HG03460 (cell line): ENCODE results near the gene MATR3.
"Not testable (repeated sequence)": the region's sequence is repeated elsewhere in the genome, so short reads cannot be mapped to it uniquely, and the experiment has no call there.

Experiments
- ATAC-seq: cut with Tn5 transposase; IDR thresholded peaks from one replicate; pipeline ENCODE4 v1.9.1; 2021; ENCODE audit not compliant: unreplicated experiment

Gene MATR3

GRCh38 chr5:139296862-139297326 is 3.4 kb downstream of the MATR3 start:
- ATAC-seq: no peak

DNA sequence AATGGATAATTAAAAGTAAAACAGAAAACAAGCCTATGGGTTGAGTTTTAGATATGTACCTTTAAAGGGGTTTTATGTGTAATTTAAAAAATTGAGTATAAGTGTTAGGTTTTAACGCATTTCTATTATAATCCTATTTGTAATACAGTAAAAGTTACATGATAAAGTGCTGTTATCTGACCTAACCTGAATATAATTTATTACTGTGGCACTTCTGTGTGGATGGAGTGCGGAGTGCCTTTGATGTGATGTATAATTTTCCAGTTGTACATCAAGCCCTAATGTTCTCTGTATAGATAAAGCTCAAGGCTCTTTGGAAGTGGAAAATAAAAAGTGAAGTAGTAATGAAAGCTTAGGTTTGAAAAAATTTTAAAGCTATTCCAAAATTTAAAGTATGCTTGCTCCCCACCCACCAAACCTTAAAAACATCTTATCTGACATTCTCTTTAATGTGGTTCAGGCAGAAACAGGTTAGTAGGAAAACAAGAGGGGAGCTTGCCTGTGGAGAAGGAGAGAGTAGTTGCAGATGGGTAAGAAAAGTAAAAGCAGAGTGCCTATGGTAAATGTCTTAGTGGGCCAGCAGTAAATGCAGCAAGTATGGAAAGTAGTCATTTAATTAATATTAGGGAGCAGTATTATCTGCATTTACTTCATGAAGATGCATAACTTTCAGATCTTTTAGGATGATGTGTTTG is 4.0 kb downstream of the MATR3 start:
- no peak for ATAC-seq

DNA sequence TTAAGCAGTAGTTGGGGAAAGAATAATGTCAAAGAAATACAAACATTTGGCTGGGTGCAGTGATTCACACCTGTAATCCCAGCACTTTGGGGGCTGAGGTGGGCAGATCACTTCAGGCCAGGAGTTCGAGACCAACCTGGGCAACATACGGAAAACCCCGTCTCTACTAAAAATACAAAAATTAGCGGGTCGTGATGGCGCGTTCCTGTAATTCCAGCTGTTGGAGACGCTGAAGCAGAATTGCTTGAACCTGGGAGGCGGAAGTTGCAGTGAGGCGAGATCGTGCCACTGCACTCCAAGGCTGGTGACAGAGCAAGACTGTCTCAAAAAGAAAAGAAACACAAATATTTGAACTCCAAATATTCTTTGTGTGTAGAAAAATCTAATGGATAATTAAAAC is 4.7 kb downstream of the MATR3 start:
- no peak for ATAC-seq

DNA sequence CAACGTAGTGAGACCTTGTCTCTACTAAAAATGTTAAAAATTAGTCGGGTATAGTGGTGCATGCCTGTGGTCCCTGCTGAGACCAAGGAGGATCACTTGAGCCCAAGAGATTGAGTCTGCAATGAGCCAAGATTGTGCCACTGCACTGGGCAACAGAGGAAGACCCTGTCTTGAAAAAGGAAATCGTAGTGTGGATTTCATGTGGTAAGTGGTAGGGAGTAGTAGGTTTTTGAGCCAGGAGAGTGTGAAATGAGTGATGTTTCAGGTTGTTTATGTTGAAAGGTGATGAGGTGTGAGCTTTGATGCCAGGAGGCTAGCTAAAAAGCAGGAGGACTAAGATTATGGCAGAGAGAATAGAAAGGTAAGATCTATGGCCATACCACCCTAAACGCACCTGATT is 5.9 kb downstream of the MATR3 start:
- ATAC-seq: no peak

DNA sequence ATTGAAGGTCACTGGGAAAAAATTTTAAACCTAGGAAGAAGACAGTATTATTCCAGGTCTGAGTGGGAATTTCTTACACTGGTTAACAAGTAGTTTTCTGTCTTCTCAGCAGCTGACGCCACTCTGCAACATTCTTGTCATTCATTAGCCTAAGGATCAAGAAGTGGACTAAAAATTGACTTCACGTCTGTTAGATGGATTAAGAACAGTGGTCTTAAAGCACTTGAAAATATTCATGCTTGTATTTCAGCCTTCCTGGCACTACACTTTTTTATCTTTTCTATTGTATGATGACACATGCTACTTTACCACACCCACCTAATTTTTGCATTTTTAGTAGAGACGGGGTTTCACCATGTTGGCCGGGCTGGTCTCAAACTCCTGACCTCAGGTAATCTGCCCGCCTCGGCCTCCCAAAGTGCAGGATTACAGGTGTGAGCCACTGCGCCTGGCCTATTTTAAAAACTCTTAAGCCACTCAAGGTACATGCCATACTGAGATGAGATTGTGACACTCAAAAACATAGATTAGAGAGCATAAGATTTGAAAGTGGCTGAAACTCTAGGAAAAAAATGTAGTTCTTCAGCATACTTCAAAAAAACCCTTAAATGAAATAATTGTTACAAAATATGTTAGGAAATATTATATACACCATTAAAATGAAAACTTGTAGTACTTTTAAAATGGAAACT is 8.4 kb downstream of the MATR3 start:
- ATAC-seq: no peak

- ATAC-seq: no peak
These were observed 11.1 kb downstream of the MATR3 start for GRCh38 chr5:139304391-139305324.

DNA sequence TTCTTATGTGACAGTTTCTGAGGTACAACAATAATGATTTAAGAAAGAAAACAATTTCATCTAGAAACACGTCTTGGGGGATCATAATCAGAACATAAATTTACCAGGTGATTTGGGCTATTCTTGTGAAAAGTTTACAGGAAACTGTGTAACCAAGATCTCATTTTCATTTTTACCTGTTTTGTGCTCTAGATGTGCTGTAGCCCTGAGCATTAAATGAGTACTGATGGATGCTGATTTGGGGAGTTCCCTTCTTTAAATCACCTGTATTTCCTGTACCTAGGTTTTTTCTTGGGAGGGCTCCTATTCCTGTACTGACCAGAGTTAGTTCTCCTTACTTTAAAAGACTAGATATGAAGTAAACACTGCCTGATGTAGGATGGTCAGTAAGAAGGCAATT is 12.7 kb downstream of the MATR3 start:
- no peak for ATAC-seq

DNA sequence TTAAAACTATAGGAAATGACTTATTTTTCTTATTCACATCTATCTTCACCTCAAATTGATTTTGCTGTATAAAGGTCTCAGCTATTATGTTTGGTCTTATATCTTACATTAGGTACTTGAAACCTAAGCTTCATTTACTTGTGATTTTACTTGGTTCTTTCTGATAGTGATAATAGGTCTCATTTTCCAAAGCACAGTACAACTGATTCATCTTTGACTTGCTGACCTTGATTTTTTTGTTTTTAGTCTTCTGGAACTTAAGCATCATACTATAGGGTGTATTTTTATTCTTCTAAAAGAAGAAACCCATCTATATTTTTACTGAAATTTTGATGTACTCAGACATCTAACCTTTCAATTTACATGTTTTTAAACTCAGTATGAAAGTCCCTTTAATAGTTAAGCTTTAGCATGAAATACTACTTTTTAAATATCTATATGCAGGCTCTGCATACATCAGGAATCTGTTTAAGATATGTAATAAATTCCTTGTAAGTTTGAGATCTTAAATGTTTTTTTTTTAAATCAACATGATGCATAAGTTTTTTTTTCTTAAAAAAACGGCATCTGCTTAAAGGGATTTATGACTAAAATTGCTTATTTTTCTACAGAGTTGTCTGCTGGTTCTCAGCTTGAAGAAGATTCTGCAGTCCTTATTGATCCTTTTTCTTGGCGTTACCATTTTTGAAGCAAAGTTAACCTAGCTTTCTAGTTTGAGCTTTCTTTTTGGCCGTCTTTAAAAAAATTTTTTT is 13.3 kb downstream of the MATR3 start:
- no peak for ATAC-seq

GRCh38 chr5:139308797-139309196 is 15.3 kb downstream of the MATR3 start:
- no peak for ATAC-seq

- ATAC-seq: not testable (repeated sequence)
These were observed 17.2 kb downstream of the MATR3 start for GRCh38 chr5:139310715-139311186.

DNA sequence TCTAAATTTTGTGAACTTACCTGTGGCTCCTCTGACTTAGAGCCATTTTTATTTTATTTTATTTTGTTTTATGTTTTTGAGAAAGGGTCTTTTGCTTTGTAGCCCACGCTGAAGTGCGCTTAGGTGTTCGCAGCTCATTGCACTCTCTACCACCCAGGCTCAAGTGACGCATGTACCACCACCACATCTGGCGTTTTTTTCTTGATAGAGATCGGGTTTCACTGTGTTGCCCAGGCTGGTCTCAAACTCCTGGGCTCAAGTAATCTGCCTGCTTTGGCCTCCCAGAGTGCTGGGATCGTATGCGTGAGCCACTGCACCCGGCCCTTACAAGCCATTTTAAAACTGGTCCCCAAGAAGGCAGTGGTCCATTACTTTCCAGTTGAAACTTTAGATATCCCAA is 18.5 kb downstream of the MATR3 start:
- no peak for ATAC-seq

GRCh38 chr5:139314276-139314675 is 20.7 kb downstream of the MATR3 start:
- ATAC-seq: no peak

- ATAC-seq: no peak
These were observed 21.6 kb downstream of the MATR3 start for GRCh38 chr5:139315056-139315615.

DNA sequence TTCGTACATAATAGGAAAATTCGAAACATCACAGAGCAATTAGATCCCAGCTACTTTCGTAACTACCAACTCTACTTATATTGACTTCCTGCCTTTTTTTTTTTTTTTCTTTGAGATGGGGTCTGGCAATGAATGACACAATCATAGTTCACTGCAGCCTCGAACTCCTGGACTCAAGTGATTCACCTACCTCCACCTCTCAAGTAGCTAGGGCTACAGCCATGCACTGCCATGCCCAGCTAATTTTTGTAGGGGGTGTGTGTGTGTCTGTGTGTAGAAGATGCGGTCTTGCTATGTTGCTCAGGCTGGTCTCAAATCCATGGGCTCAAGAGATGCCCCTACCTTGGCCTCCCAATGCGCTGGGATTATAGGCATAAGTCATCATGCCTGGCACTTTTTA is 42.3 kb downstream of the MATR3 start:
- no peak for ATAC-seq

DNA sequence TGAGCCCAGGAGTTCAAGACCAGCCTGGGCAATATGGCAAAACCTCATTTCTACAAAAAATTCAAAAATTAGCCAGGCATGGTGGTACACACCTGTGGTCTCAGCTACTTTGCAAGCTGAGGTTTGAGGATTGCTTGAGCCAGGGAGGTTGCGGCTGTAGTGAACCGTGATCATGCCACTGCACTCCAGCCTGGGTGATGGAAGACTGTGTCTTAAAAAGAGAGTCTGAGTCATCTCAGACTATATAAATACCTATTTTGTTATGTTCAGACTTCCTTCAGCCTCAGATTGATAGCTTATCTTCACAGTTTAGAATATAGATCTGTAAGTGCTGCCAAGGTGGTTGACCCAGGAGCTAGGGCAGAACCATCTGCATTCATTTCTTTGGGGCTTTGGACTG is 46.5 kb downstream of the MATR3 start:
- no peak for ATAC-seq

DNA sequence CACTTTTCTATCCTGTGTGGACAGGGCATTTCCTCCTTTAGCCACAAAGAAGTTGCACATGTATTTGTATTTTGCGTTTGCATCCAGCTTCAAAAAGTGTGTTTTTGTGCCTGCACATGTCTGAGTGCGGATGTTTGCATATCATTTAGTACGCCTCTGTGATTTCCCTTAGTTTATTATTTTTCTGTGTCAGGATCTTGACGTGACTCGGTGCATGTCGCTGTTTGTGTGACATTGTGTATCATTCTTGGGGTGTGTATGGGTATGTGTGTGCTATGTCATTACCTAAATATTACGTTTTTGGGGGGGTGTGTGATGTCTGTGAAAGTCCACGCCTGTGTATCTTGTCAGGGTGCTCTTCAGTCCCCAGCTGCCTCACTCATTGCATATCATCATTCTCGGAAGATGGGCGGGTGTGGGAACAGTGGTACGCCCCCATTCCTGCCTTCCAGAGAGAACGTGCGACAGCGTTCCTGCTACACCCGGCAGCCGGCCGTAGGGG is 47.7 kb downstream of the MATR3 start:
- no peak for ATAC-seq

- peak; percentile 91 for ATAC-seq
These were observed 48.3 kb downstream of the MATR3 start, which contains the start of gene PAIP2 for GRCh38 chr5:139341689-139342422. Gene PAIP2, plus strand, starts transcription at chr5:139341854. Its CDS starts 21,931 bp downstream, at chr5:139363785.

DNA sequence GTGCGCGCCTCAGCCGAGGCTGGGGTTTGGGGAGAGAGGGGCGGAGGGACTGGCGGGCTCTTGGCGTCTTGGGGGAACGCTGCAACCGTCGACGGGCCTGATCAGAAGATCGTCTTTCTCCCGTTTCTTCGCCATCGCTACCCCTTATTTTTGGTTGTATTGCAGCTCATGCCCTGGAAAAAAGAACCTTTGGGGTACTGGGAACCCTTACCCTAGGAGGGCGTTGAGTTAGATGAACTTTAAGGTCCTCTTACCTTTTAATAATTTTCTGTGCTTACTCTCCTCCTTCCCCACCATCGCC is 48.8 kb downstream of the MATR3 start:
- peak; percentile 46 for ATAC-seq

- no peak for ATAC-seq
These were observed 49.9 kb downstream of the MATR3 start for GRCh38 chr5:139343476-139343875.

DNA sequence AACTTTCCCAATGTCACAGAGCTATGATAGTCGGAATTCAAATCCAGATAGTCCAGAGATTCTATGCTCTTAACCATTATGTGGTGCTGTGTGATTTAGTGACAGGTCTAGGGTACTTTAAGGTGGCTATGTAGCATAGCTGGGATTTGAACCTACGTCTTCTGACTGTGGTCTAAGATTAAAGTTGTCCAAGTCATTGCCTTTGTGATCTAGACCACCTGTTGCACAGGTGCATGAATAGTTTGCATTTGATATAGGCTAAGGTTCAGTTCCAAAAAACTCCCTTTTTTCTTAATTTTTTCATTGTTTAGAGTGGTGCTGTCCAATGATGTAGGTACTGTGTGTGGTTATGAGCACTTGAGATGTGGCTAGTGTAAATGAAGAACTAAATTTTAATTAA is 50.6 kb downstream of the MATR3 start:
- no peak for ATAC-seq
